HG03175 (cell line): Measurements from ENCODE around the gene SLC48A1.
"Not testable (repeated sequence)": the region's sequence is repeated elsewhere in the genome, so short reads cannot be mapped to it uniquely, and the experiment has no call there.

Experiments
- ATAC-seq: cut with Tn5 transposase; IDR thresholded peaks from one replicate; pipeline ENCODE4 v1.9.1; 2021; ENCODE audit warnings: mild to moderate bottlenecking, moderate library complexity; ENCODE audit not compliant: unreplicated experiment

SLC48A1 gene

GRCh38 chr12:47808050-47808449, 35.0 kb downstream of the SLC48A1 start:
- ATAC-seq: peak; percentile 37

GRCh38 chr12:47808574-47809365, 35.7 kb downstream of the SLC48A1 start:
- peak; percentile 18 for ATAC-seq

- ATAC-seq: not testable (repeated sequence)
These were observed 36.5 kb downstream of the SLC48A1 start for GRCh38 chr12:47809518-47809917.

DNA sequence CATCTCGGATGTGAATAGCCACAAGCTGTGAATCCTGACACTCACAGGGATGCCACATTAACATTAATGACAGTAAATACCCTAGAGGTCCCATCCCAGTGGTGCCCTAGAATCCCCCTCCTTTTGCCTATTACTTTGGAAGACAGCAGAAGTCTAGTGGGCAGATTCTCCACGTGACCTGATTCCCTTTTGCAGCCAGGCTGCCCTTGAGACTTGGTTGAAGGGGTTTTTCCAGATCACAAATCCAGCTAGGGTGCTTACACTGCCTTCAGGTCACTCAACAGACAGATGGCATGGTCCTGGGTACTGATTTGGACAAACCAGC, 38.0 kb downstream of the SLC48A1 start:
- no peak for ATAC-seq

GRCh38 chr12:47811581-47812484, 38.8 kb downstream of the SLC48A1 start:
- ATAC-seq: no peak

- ATAC-seq: peak; percentile 72
These were observed 39.9 kb downstream of the SLC48A1 start for GRCh38 chr12:47812797-47813510.

GRCh38 chr12:47813511-47814196, 40.6 kb downstream of the SLC48A1 start:
- ATAC-seq: peak; percentile 44

DNA sequence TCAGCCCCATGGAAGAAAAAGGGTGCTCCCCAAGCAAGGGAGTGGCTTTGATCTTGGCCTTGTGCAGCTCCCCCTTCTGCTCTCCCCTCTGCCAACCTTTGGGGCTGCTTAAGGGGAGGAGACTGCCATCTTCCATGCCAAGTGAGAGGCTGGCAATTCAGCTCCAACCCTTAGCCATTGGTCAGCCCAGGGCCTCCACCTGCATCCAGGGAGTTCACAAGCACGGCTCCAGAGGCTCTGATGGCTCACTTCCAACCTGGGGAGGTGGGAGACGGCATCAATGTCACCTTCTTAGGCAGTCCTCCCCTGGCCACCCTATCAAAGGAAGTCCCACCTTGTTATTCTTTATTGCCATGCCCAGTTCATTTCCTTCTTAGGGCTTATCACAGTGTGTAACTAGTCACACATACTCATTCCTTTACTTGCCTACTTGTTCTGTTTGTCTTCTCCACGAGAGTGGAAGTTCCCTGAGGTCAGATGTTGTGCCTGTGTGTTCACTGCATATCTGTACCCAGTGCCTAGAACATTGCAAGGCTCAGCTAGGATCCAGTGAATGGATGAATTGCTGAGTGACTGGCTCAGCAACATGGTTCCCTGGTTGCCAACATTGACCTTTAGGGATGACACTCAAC, 41.6 kb downstream of the SLC48A1 start:
- ATAC-seq: no peak

DNA sequence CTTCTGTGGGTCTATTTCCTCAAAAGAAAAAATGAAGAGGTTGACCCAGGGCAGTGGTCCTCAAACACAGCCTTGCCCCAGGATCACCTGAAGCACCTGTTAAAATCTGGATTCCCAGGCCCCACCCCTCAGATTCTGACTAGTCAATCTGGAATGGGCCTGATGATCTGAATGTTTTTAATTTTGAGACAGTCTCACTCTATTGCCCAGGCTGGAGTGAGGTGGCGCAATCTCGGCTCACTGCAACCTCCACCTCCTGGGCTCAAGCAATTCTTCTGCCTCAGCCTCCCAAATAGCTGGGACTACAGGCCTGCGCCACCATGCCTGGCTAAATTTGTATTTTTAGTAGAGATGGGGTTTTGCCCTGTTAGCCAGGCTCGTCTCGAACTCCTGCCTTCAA, 42.4 kb downstream of the SLC48A1 start:
- not testable (repeated sequence) for ATAC-seq

GRCh38 chr12:47816403-47817271, 43.6 kb downstream of the SLC48A1 start:
- ATAC-seq: no peak

DNA sequence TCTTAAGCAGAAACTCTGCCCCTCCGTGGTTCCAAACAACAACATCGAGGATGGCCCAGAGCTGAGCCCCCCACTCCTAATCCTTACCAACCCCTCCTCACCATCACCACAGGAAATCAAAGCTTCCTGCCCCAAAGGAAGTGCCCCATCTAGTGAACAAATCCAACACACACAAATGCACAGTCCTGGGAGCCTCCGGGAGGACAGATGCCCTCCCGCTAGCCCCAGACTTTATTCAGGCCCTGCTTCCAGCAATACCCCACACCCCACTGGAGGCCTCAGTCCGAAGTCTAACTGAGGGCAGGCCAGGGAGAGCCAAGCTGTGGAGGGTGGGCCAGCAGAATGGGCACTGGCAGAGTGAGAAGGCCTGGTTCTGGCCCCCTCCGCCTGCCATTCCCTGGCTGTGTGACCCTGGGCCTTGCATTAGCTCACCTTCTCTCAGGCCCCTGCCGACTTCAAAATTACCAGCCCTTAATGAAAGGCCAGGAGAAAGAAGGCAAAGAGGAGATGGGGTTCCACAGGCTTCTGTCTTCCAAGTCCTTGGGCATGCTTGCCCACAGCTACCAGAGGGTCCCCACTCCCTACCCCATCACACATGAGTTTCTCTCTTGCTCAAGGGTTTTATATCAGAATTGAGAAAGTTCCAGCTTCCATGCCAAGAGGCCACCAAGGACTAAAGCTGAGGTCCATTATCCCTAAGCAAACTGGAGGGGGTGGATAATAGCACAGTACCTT, 44.4 kb downstream of the SLC48A1 start:
- ATAC-seq: no peak

GRCh38 chr12:47818007-47818376, 45.0 kb downstream of the SLC48A1 start:
- ATAC-seq: no peak

GRCh38 chr12:47818467-47819137, 45.6 kb downstream of the SLC48A1 start:
- ATAC-seq: peak; percentile 19

DNA sequence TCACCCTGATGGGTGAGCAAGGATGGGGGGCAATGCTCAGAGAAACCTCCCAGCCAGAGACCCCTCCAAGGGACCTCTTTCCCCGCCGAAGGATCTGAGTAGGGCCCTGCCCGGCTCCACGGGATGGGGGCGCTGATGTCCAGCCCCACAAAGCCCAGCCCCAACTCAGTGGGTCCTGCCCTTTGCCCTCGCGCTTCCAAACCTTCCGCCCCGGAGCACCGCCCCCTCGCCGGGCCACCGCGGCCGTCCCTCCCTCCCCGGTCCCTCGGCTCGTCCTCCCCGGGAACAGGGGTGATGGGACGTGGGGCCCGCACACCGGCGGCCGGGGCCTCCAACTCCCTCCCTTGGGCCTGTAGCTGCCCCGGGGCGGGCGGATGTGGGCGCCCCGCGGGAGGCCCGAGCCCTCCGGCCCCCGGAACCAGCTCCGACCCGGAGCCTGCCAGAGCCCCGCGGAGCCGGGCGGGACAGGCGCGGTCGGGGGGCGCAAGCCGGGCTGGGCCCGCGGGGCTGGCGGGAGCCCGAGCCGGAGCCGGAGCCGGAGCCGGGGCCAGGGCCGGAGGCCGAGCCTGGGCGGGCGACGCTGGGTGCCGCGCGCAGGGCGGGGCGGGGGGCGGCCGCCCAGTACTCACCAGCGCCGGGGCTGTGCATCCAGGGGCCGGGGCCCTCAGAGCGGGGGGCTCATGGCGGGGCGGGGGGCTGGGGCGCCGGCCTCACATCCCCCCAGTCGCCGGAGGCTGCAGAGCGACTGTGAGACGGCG, 46.3 kb downstream of the SLC48A1 start:
- ATAC-seq: peak; percentile 33

DNA sequence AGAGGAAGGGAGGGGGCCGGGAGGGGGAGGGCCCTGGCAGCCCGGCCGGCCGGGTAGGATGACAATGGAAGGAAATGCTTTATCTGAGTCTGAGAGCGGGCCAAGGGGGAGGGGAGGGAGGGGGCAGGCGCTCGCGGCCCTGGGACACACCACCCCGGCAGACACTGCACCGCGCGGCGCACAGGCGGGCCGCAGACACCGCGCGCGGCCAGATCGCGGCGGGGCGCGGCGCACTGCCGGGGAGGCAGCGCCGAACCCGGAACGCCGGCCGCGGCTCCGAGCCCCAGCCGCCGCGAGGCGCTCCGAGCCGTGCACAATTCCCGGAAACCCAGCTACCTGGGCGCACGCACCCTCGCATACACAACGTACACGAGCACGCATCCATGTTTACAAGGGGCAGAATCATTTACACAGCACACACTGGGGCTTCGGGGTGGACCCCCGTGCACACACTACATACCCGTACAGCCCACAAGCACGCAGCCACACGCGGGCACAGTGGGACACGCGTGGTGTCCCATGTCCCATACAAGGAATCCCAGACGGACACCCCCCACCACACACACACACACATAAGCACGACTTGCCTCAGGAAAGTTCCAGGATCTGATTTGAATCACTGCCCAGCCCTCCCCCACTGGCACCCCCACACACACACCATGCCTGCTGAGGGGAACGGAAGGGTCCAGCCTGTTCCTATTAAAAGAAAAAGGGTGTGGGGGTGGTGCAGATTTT, 47.0 kb downstream of the SLC48A1 start, which contains the start of gene HDAC7:
HDAC7 (minus strand) TSS at position 8 of the 735 bp plus-strand sequence. CDS start 118 bp downstream, outside the sequence.
- peak; percentile 53 for ATAC-seq

GRCh38 chr12:47820631-47821345, 47.8 kb downstream of the SLC48A1 start:
- no peak for ATAC-seq
